ENCODE data around the gene MUC7.
A peak's percentile ranks its signal among the peaks of the same experiment; 100 is the strongest.
"Not testable (repeated sequence)": the region's sequence is repeated elsewhere in the genome, so short reads cannot be mapped to it uniquely, and the experiment has no call there.

MUC7 gene

GRCh38 chr4:70473679-70474078 is 1.7 kb downstream of the MUC7 start:
- Histone ChIP-seq H2BK5ac (ENCODE audit: low read depth, low read length, poor library complexity) (no peak overlapping the region), H4K91ac (ENCODE audit: low read depth, low read length) (no peak overlapping the region), H3K4me1 (ENCODE audit: control insufficient read depth in 1 of 2, insufficient read depth in 2 of 2, low read length in 2 of 2) (no peaks in the 10 kb centered on the region), H3K14ac (ENCODE audit: low read length) (no peak overlapping the region), H3K4me3 (ENCODE audit: low read depth, low read length) (no peak overlapping the region), H2BK12ac (ENCODE audit: low read length) (no peak overlapping the region), H3K9ac (ENCODE audit: low read length) (no peak overlapping the region), H3K18ac (ENCODE audit: low read length) (no peak overlapping the region), H3K4ac (ENCODE audit: low read depth, low read length) (no peak overlapping the region), H3K79me1 (ENCODE audit: low read length) (no peaks in the 10 kb centered on the region), H3K23ac (ENCODE audit: low read length) (no peak overlapping the region), H4K12ac (ENCODE audit: low read depth, low read length) (no peak overlapping the region), H2AK5ac (ENCODE audit: low read length) (no peak overlapping the region), H3K27ac (ENCODE audit: low read depth, low read length) (no peak overlapping the region), H3K36me3 (ENCODE audit: control insufficient read depth in 1 of 2, insufficient read depth in 2 of 2, low read length in 2 of 2) (no peaks in the 10 kb centered on the region), H3K4me2 (ENCODE audit: low read length) (no peak overlapping the region), H4K8ac (ENCODE audit: low read depth, low read length) (no peak overlapping the region), H2AFZ (ENCODE audit: insufficient read depth, low read length, poor library complexity) (no peak overlapping the region), H3K27me3 (ENCODE audit: insufficient read depth, low read length) (no peaks in the 10 kb centered on the region), H2BK120ac (ENCODE audit: insufficient read depth, low read length, poor library complexity) (no peak overlapping the region), H3K9me3 (ENCODE audit: insufficient read depth, low read depth, low read length) (no peaks in the 10 kb centered on the region), H3K79me2 (ENCODE audit: control insufficient read depth, insufficient read depth, low read length, poor library complexity) (no peaks in the 10 kb centered on the region)
- DNase-seq, result peak in 1 of 2 donors; percentile 58
- WGBS (ENCODE audit: extremely low coverage, insufficient coverage, insufficient read length), result no CpG with 5 or more reads among the region's 4 CpGs

- H3K4me3 ChIP-seq (ENCODE audit: low read depth, low read length), result no peak overlapping the region
- no peak overlapping the region for H4K12ac ChIP-seq (ENCODE audit: low read depth, low read length)
- no peaks in the 10 kb centered on the region for H3K9me3 ChIP-seq (ENCODE audit: insufficient read depth, low read depth, low read length)
- H3K9ac ChIP-seq (ENCODE audit: low read length), result no peak overlapping the region
- no peak overlapping the region for H3K4ac ChIP-seq (ENCODE audit: low read depth, low read length)
- H3K79me1 ChIP-seq (ENCODE audit: low read length), result no peaks in the 10 kb centered on the region
- no peak overlapping the region for H3K27ac ChIP-seq (ENCODE audit: low read depth, low read length)
- no peak overlapping the region for H2BK12ac ChIP-seq (ENCODE audit: low read length)
- no peak overlapping the region for H3K14ac ChIP-seq (ENCODE audit: low read length)
- no peak overlapping the region for H2AFZ ChIP-seq (ENCODE audit: insufficient read depth, low read length, poor library complexity)
- H2BK5ac ChIP-seq (ENCODE audit: low read depth, low read length, poor library complexity), result no peak overlapping the region
- DNase-seq, result no peak
- H3K36me3 ChIP-seq (ENCODE audit: control insufficient read depth in 1 of 2, insufficient read depth in 2 of 2, low read length in 2 of 2), result no peaks in the 10 kb centered on the region
- H3K27me3 ChIP-seq (ENCODE audit: insufficient read depth, low read length), result no peaks in the 10 kb centered on the region
- no peak overlapping the region for H4K91ac ChIP-seq (ENCODE audit: low read depth, low read length)
- H3K18ac ChIP-seq (ENCODE audit: low read length), result no peak overlapping the region
- WGBS (ENCODE audit: extremely low coverage, insufficient coverage, insufficient read length), result no CpG with 5 or more reads among the region's 3 CpGs
- H3K4me2 ChIP-seq (ENCODE audit: low read length), result no peak overlapping the region
- H2BK120ac ChIP-seq (ENCODE audit: insufficient read depth, low read length, poor library complexity), result no peak overlapping the region
- H4K8ac ChIP-seq (ENCODE audit: low read depth, low read length), result no peak overlapping the region
- no peak overlapping the region for H2AK5ac ChIP-seq (ENCODE audit: low read length)
- no peaks in the 10 kb centered on the region for H3K4me1 ChIP-seq (ENCODE audit: control insufficient read depth in 1 of 2, insufficient read depth in 2 of 2, low read length in 2 of 2)
- no peak overlapping the region for H3K23ac ChIP-seq (ENCODE audit: low read length)
- no peaks in the 10 kb centered on the region for H3K79me2 ChIP-seq (ENCODE audit: control insufficient read depth, insufficient read depth, low read length, poor library complexity)
Measured at GRCh38 chr4:70488748-70489147, 16.8 kb downstream of the MUC7 start.

GRCh38 chr4:70496231-70496630 is 24.2 kb downstream of the MUC7 start:
- H3K36me3 ChIP-seq (ENCODE audit: control insufficient read depth in 1 of 2, insufficient read depth in 2 of 2, low read length in 2 of 2), result no peaks in the 10 kb centered on the region
- no peaks in the 10 kb centered on the region for H3K4me1 ChIP-seq (ENCODE audit: control insufficient read depth in 1 of 2, insufficient read depth in 2 of 2, low read length in 2 of 2)
- H2BK120ac ChIP-seq (ENCODE audit: insufficient read depth, low read length, poor library complexity), result no peak overlapping the region
- no peak overlapping the region for H4K8ac ChIP-seq (ENCODE audit: low read depth, low read length)
- no peaks in the 10 kb centered on the region for H3K79me1 ChIP-seq (ENCODE audit: low read length)
- H2BK5ac ChIP-seq (ENCODE audit: low read depth, low read length, poor library complexity), result no peak overlapping the region
- no peaks in the 10 kb centered on the region for H3K79me2 ChIP-seq (ENCODE audit: control insufficient read depth, insufficient read depth, low read length, poor library complexity)
- H3K4ac ChIP-seq (ENCODE audit: low read depth, low read length), result no peak overlapping the region
- no peak overlapping the region for H3K4me2 ChIP-seq (ENCODE audit: low read length)
- no peak overlapping the region for H4K91ac ChIP-seq (ENCODE audit: low read depth, low read length)
- H3K18ac ChIP-seq (ENCODE audit: low read length), result no peak overlapping the region
- H4K12ac ChIP-seq (ENCODE audit: low read depth, low read length), result no peak overlapping the region
- H3K27me3 ChIP-seq (ENCODE audit: insufficient read depth, low read length), result no peaks in the 10 kb centered on the region
- no peak overlapping the region for H3K23ac ChIP-seq (ENCODE audit: low read length)
- no peaks in the 10 kb centered on the region for H3K9me3 ChIP-seq (ENCODE audit: insufficient read depth, low read depth, low read length)
- no peak for DNase-seq
- no peak overlapping the region for H2AK5ac ChIP-seq (ENCODE audit: low read length)
- no peak overlapping the region for H2BK12ac ChIP-seq (ENCODE audit: low read length)
- no peak overlapping the region for H3K4me3 ChIP-seq (ENCODE audit: low read depth, low read length)
- no peak overlapping the region for H2AFZ ChIP-seq (ENCODE audit: insufficient read depth, low read length, poor library complexity)
- no peak overlapping the region for H3K9ac ChIP-seq (ENCODE audit: low read length)
- no peak overlapping the region for H3K27ac ChIP-seq (ENCODE audit: low read depth, low read length)
- no CpG with 5 or more reads among the region's 6 CpGs for WGBS (ENCODE audit: extremely low coverage, insufficient coverage, insufficient read length)
- H3K14ac ChIP-seq (ENCODE audit: low read length), result no peak overlapping the region

DNA sequence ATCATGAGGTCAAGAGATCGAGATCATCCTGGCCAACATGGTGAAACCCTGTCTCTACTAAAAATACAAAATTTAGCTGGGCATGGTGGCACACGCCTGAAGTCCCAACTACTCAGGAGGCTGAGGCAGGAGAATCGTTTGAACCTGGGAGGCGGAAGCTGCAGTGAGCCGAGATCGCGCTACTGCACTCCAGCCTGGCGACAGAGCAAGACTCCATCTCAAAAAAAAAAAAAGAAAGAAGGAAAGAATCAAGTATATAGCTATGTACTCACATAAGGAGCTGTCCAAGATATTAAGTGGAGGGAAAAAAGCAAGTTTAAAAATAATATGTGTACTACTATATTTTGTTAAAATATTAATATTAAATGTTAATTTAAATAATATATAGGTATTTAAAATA is 29.8 kb downstream of the MUC7 start:
- not testable (repeated sequence) for H3K4ac ChIP-seq (ENCODE audit: low read depth, low read length); H2BK12ac ChIP-seq (ENCODE audit: low read length); H2AK5ac ChIP-seq (ENCODE audit: low read length); H3K79me2 ChIP-seq (ENCODE audit: control insufficient read depth, insufficient read depth, low read length, poor library complexity); H3K79me1 ChIP-seq (ENCODE audit: low read length); H4K12ac ChIP-seq (ENCODE audit: low read depth, low read length); H3K4me2 ChIP-seq (ENCODE audit: low read length); H3K36me3 ChIP-seq (ENCODE audit: control insufficient read depth in 1 of 2, insufficient read depth in 2 of 2, low read length in 2 of 2); H3K18ac ChIP-seq (ENCODE audit: low read length); H3K4me3 ChIP-seq (ENCODE audit: low read depth, low read length); H2BK5ac ChIP-seq (ENCODE audit: low read depth, low read length, poor library complexity); H3K4me1 ChIP-seq (ENCODE audit: control insufficient read depth in 1 of 2, insufficient read depth in 2 of 2, low read length in 2 of 2); H4K91ac ChIP-seq (ENCODE audit: low read depth, low read length); H3K27me3 ChIP-seq (ENCODE audit: insufficient read depth, low read length); H3K9ac ChIP-seq (ENCODE audit: low read length); H4K8ac ChIP-seq (ENCODE audit: low read depth, low read length); H3K27ac ChIP-seq (ENCODE audit: low read depth, low read length); H3K14ac ChIP-seq (ENCODE audit: low read length); H3K23ac ChIP-seq (ENCODE audit: low read length); DNase-seq; H3K9me3 ChIP-seq (ENCODE audit: insufficient read depth, low read depth, low read length); H2BK120ac ChIP-seq (ENCODE audit: insufficient read depth, low read length, poor library complexity); H2AFZ ChIP-seq (ENCODE audit: insufficient read depth, low read length, poor library complexity)
- WGBS (ENCODE audit: extremely low coverage, insufficient coverage, insufficient read length), result no CpG with 5 or more reads among the region's 8 CpGs

Data from trophoblast cell (in vitro differentiated cells and primary cell).